ENCODE results near the gene RAET1G.
A peak's percentile ranks its signal among the peaks of the same experiment; 100 is the strongest.

The RAET1G gene

DNA sequence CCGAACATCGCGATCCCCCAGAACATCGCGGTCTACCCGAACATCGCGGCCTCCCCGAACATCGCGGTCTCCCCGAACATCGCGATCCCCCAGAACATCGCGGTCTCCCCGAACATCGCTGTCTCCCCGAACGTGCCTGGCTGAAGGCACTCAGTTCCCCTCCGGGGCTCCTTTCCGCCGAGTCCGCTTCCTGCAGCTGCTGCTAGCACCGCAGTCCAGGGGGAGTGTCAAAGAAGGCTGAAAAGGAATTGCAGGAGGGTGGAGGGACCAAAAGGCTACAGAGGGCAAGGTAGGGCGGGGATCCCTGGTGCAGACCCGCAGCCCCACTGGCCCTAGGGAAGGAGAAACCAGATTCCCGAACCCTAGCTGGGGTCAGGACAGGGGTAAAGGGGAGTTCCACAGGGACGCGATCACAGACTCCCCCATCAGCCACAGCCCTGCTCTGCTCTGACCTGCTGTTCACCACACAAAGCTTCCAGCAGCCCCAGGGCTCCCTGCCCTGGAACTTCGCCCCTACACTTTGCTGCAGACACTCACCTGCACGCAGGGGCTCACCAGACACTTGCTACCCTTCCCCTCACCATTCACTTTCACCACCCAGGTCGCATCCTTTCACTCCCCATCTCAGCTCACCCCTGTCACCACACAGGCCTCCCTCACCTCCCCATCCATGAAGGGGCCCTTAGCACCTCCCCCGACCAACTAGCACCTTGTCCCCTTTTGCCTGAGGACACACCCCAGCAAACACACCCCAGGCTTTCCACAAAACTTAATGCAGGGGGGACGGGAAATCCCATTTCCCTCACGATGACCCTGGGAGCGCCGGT is 42.5 kb upstream of the RAET1G start:
- no peaks in the 10 kb centered on the region for H3K36me3 ChIP-seq (ENCODE audit: low read depth)
- H3K4me1 ChIP-seq (ENCODE audit: insufficient read depth, poor library complexity, severe bottlenecking): peaks cover 4% of the 10 kb centered on the region
- DNase-seq (ENCODE audit: low spot score): no peak
- peak overlapping the region; percentile 37 for H3K4me3 ChIP-seq (ENCODE audit: severe bottlenecking)
- TF ChIP-seq, protein P1, sequence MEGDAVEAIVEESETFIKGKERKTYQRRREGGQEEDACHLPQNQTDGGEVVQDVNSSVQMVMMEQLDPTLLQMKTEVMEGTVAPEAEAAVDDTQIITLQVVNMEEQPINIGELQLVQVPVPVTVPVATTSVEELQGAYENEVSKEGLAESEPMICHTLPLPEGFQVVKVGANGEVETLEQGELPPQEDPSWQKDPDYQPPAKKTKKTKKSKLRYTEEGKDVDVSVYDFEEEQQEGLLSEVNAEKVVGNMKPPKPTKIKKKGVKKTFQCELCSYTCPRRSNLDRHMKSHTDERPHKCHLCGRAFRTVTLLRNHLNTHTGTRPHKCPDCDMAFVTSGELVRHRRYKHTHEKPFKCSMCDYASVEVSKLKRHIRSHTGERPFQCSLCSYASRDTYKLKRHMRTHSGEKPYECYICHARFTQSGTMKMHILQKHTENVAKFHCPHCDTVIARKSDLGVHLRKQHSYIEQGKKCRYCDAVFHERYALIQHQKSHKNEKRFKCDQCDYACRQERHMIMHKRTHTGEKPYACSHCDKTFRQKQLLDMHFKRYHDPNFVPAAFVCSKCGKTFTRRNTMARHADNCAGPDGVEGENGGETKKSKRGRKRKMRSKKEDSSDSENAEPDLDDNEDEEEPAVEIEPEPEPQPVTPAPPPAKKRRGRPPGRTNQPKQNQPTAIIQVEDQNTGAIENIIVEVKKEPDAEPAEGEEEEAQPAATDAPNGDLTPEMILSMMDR (IDR thresholded peaks at IDR 0.05; ENCODE audit: poor library complexity, severe bottlenecking): no peak
- ATAC-seq (ENCODE audit: low read depth): no peak
- peaks cover 20% of the 10 kb centered on the region for H3K27me3 ChIP-seq (ENCODE audit: insufficient read depth, poor library complexity, severe bottlenecking)
- H3K9me3 ChIP-seq (ENCODE audit: severe bottlenecking): no peaks in the 10 kb centered on the region
- H3K27ac ChIP-seq (ENCODE audit: poor library complexity, severe bottlenecking): no peak overlapping the region

DNA sequence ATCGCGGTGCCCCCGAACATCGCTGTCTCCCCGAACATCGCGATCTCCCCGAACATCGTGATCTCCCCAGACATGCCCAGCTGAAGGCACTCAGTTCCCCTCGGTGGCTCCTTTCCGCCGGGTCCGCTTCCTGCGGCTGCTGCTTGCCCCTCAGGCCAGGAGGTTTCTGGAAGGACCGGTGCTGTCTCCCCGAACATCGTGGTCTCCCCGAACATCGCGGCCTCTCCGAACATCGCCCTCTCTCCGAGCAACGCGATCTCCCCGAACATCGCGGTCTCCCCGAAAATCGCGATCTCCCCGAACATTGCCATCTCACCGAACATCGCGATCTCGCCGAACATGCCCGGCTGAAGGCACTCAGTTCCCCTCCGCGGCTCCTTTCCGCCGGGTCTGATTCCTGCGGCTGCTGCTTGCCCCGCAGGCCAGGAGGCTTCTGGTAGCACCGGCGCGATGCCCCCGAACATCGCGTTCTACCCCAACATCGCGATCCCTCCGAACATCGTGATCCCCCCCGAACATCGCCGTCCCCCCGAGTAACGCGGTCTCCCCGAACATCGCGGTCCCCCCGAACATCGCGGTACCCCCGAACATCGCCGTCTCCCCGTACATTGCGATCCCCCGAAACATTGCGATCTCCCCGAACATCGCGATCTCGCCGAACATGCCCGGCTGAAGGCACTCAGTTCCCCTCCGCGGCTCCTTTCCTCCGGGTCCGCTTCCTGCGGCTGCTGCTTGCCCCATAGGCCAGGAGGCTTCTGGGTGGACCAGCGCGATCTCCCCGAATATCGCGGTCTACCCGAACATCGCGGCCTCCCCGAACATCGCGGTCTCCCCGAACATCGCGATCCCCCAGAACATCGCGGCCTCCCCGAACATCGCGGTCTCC is 41.6 kb upstream of the RAET1G start:
- peaks cover 20% of the 10 kb centered on the region for H3K27me3 ChIP-seq (ENCODE audit: insufficient read depth, poor library complexity, severe bottlenecking)
- H3K36me3 ChIP-seq (ENCODE audit: low read depth): no peaks in the 10 kb centered on the region
- peak overlapping the region; percentile 37 for H3K4me3 ChIP-seq (ENCODE audit: severe bottlenecking)
- H3K4me1 ChIP-seq (ENCODE audit: insufficient read depth, poor library complexity, severe bottlenecking): peaks cover 4% of the 10 kb centered on the region
- no peak overlapping the region for H3K27ac ChIP-seq (ENCODE audit: poor library complexity, severe bottlenecking)
- DNase-seq (ENCODE audit: low spot score): no peak
- peak; percentile 17 for ATAC-seq (ENCODE audit: low read depth)
- TF ChIP-seq, protein P1 (IDR thresholded peaks at IDR 0.05; ENCODE audit: poor library complexity, severe bottlenecking): no peak
- no peaks in the 10 kb centered on the region for H3K9me3 ChIP-seq (ENCODE audit: severe bottlenecking)

DNA sequence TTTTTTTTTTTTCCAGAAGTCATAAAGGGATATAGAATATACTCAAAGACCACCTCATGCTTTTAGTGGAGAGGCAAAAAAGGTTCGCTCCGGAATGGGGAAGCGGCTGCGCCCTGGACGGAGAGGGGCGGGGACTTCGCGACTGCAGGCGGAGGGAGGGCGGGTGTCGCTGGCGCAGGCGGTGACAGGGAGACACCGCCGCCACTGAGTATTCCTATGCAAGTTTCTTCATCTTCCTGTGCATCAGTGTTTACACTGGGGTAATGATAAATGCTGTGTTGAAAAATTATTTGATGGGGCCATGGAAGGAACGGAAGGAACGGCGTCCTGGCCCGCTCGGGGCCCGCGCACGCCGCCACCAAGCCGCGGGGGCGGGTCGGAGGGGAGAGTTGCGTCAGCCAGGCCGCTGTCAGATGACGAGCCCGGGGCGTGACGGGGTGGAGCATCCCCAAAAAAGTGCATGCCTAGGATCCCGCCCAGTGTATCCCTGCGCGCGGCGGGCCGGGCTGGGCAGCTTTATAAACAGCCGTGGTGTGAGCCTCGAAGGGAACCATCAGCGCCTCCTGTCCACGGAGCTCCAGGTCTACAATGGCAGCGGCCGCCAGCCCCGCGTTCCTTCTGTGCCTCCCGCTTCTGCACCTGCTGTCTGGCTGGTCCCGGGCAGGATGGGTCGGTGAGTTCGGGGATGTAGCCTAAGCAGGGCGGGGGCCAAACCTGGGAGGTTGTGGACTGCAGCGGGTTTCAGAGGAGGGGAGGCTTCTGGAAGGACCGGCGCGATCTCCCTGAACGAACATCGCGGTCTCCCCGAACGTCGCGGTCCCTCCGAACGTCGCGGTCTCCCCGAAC is 40.8 kb upstream of the RAET1G start, which contains the start of gene ULBP1:
Gene ULBP1, plus strand, starts transcription at position 482 of the 846 bp plus-strand sequence. Its CDS starts 107 bp downstream, at position 589.
- Histone ChIP-seq H3K4me3 (ENCODE audit: severe bottlenecking) (peak within 1 kb of the TSS; percentile 37), H3K36me3 (ENCODE audit: low read depth) (no peaks in the 10 kb centered on the region), H3K27me3 (ENCODE audit: insufficient read depth, poor library complexity, severe bottlenecking) (peaks cover 20% of the 10 kb centered on the region), H3K9me3 (ENCODE audit: severe bottlenecking) (no peaks in the 10 kb centered on the region), H3K27ac (ENCODE audit: poor library complexity, severe bottlenecking) (no peak within 1 kb of the TSS), H3K4me1 (ENCODE audit: insufficient read depth, poor library complexity, severe bottlenecking) (peaks cover 4% of the 10 kb centered on the region)
- DNase-seq (ENCODE audit: low spot score) (peak; percentile 90), ATAC-seq (ENCODE audit: low read depth) (peak; percentile 78)
- TF ChIP-seq, protein P1 (IDR thresholded peaks at IDR 0.05; ENCODE audit: poor library complexity, severe bottlenecking): peak; percentile 9

DNA sequence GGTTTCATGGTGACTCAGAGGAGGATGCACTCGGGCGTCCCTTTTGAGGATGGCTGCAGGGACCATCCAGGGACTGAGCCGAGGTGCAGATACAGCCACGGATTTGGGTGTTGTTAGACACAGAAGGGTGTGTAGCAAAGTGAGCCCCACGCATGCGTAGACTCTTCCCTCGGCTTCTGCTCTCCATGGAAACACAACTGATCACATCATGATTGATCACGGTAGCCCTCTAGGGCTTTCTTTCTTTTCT is 40.2 kb upstream of the RAET1G start:
- Histone ChIP-seq H3K27ac (ENCODE audit: poor library complexity, severe bottlenecking) (no peak overlapping the region), H3K4me3 (ENCODE audit: severe bottlenecking) (peak overlapping the region; percentile 37), H3K27me3 (ENCODE audit: insufficient read depth, poor library complexity, severe bottlenecking) (peaks cover 20% of the 10 kb centered on the region), H3K36me3 (ENCODE audit: low read depth) (no peaks in the 10 kb centered on the region), H3K4me1 (ENCODE audit: insufficient read depth, poor library complexity, severe bottlenecking) (peaks cover 4% of the 10 kb centered on the region), H3K9me3 (ENCODE audit: severe bottlenecking) (no peaks in the 10 kb centered on the region)
- TF ChIP-seq, protein P1 (IDR thresholded peaks at IDR 0.05; ENCODE audit: poor library complexity, severe bottlenecking): no peak
- DNase-seq (ENCODE audit: low spot score) (no peak), ATAC-seq (ENCODE audit: low read depth) (no peak)
